ENCODE results near the gene C20orf96.
A peak's percentile ranks its signal among the peaks of the same experiment; 100 is the strongest.
"Not testable (repeated sequence)": the region's sequence is repeated elsewhere in the genome, so short reads cannot be mapped to it uniquely, and the experiment has no call there.

The C20orf96 gene

GRCh38 chr20:278607-279571 is 11.7 kb downstream of the C20orf96 start:
- no peak for DNase-seq (ENCODE audit: low read depth)

- no peak for DNase-seq (ENCODE audit: low read depth)
Observed at GRCh38 chr20:278181-278580, 12.4 kb downstream of the C20orf96 start.

GRCh38 chr20:277496-277781 is 13.1 kb downstream of the C20orf96 start:
- DNase-seq (ENCODE audit: low read depth), result no peak

GRCh38 chr20:276620-277495 is 13.7 kb downstream of the C20orf96 start:
- DNase-seq (ENCODE audit: low read depth), result no peak

- no peak for DNase-seq (ENCODE audit: low read depth)
Observed at GRCh38 chr20:275791-276190, 14.8 kb downstream of the C20orf96 start.

- DNase-seq (ENCODE audit: low read depth), result no peak
Observed at GRCh38 chr20:273884-274283, 16.7 kb downstream of the C20orf96 start.

- DNase-seq (ENCODE audit: low read depth), result no peak
Observed at GRCh38 chr20:272718-273117, 17.8 kb downstream of the C20orf96 start.

- DNase-seq (ENCODE audit: low read depth), result no peak
Observed at GRCh38 chr20:271528-271927, 19.0 kb downstream of the C20orf96 start.

- DNase-seq (ENCODE audit: low read depth), result no peak
Observed at GRCh38 chr20:271069-271468, 19.5 kb downstream of the C20orf96 start.

GRCh38 chr20:270517-270916 is 20.0 kb downstream of the C20orf96 start:
- no peak for DNase-seq (ENCODE audit: low read depth)

GRCh38 chr20:266596-267562 is 23.7 kb downstream of the C20orf96 start:
- peak; percentile 54 for DNase-seq (ENCODE audit: low read depth)

- DNase-seq (ENCODE audit: low read depth), result no peak
Observed at GRCh38 chr20:263701-264100, 26.8 kb downstream of the C20orf96 start.

GRCh38 chr20:259981-260380 is 30.6 kb downstream of the C20orf96 start:
- DNase-seq (ENCODE audit: low read depth), result no peak

GRCh38 chr20:258963-259362 is 31.6 kb downstream of the C20orf96 start:
- DNase-seq (ENCODE audit: low read depth), result no peak

- DNase-seq (ENCODE audit: low read depth), result no peak
Observed at GRCh38 chr20:258269-258858, 32.2 kb downstream of the C20orf96 start.

GRCh38 chr20:257419-257818 is 33.1 kb downstream of the C20orf96 start, which contains the start of gene DEFB132:
Gene DEFB132, plus strand, starts transcription at chr20:257724. Its CDS starts 55 bp downstream, at chr20:257779.
- no peak for DNase-seq (ENCODE audit: low read depth)

GRCh38 chr20:253447-253846 is 37.1 kb downstream of the C20orf96 start:
- DNase-seq (ENCODE audit: low read depth), result not testable (repeated sequence)

GRCh38 chr20:252801-253200 is 37.7 kb downstream of the C20orf96 start:
- DNase-seq (ENCODE audit: low read depth), result no peak

GRCh38 chr20:251354-251753 is 39.2 kb downstream of the C20orf96 start:
- no peak for DNase-seq (ENCODE audit: low read depth)

GRCh38 chr20:242905-243304 is 47.6 kb downstream of the C20orf96 start:
- DNase-seq (ENCODE audit: low read depth), result no peak

GRCh38 chr20:237929-238328 is 52.6 kb downstream of the C20orf96 start:
- DNase-seq (ENCODE audit: low read depth), result no peak
